Motor neuron (in vitro differentiated cells): ENCODE results near the gene TECPR2. TPM values are rescaled to one million over a fixed set of nuclear protein-coding genes. Genes with fewer than 3 reads are reported as not detected.
A peak's percentile ranks its signal among the peaks of the same experiment; 100 is the strongest.

Experiments
- ATAC-seq, 8 experiments: fragments of 200-7000 bp; cut with Tn5 transposase; replicated peaks in 6 of 8; 2 replicates each; pipeline ENCODE4 v1.8.0; 2021; ENCODE audit warnings: mild to moderate bottlenecking in 8 of 8, moderate library complexity in 8 of 8
- H3K27ac ChIP-seq, 2 donors: fragments of 250-450 bp; sonication (Bioruptor Pico); 2 replicates each; pipeline ENCODE4 v1.9.0; 2021; ENCODE audit warnings: antibody characterized with exemption in 2 of 2, mild to moderate bottlenecking in 2 of 2, moderate library complexity in 1 of 2
- H3K4me1 ChIP-seq, 2 donors: fragments of 250-450 bp; sonication (Bioruptor Pico); replicated peaks in 1 of 2; 2 replicates each; pipeline ENCODE4 v1.6.1; 2021; ENCODE audit warnings: antibody characterized with exemption in 2 of 2, mild to moderate bottlenecking in 2 of 2, moderate library complexity in 1 of 2
- H3K4me3 ChIP-seq, 5 donors: fragments of 250-450 bp; sonication (Bioruptor Pico); 2 replicates each; pipeline ENCODE4 v1.9.0; 2021; ENCODE audit warnings: antibody characterized with exemption in 5 of 5, mild to moderate bottlenecking in 5 of 5, moderate library complexity in 4 of 5
- WGBS, 10 experiments: fragments of 450-650 bp; shearing (Covaris generic); methylation state at CpG; one replicate each; pipeline ENCODE4 v1.0.0; 2022; 5-methylcytosine and 5-hydroxymethylcytosine counted together
- in situ Hi-C, 9 experiments: fragments of 400-800 bp; cut with MboI; loops; one replicate each; pipeline ENCODE4 v1.15.0; 2021; ENCODE audit warnings: low sequenced_read_pairs in 9 of 9, low pct_unique_long_range_greater_than_20kb in 2 of 9; ENCODE audit not compliant: unreplicated experiment in 9 of 9
- total RNA-seq, 8 experiments: library from RNA; unstranded; fragments of 300-600 nt; gene quantifications; 2 replicates each; pipeline versions ENCODE4 v1.2.3 to v1.2.4, GENCODE V29; 2022

TECPR2 gene
- 10 to 100 TPM in 4 of 8 experiments, 1 to 10 TPM in 4; 6.5 to 14.2 (median 9.3) TPM for total RNA-seq

GRCh38 chr14:102362545-102363181 lies at the start of gene TECPR2, which contains the start of gene CINP:
TECPR2 (plus strand) TSS chr14:102362941; CDS start chr14:102376722, 13,781 bp downstream.
CINP (minus strand) TSS chr14:102362890; CDS start chr14:102362851, 39 bp downstream.
- WGBS, 10 experiments = 0 to 5% (median 0%) methylated on average over 3 to 7 of the region's 58 CpGs; no CpG with 5 or more reads in 7 of the 10 experiments
- H3K4me3 ChIP-seq = peak within 1 kb of the TSS; percentile 80 to 98 (median 87)
- peak; percentile 88 to 97 (median 96) for ATAC-seq
- H3K4me1 ChIP-seq = peaks cover 12 to 15% of the 10 kb centered on the region in 2 donors
- peak within 1 kb of the TSS; percentile 83 to 86 for H3K27ac ChIP-seq
- in situ Hi-C loops = no loop called here

GRCh38 chr14:102314242-102315011 lies 48.3 kb upstream of the TECPR2 start:
- H3K4me1 ChIP-seq = peaks cover 12 to 21% of the 10 kb centered on the region in 2 donors
- ATAC-seq = peak; percentile 37 to 65 (median 60)
- H3K27ac ChIP-seq = no peak overlapping the region
- in situ Hi-C loops = loop anchor here (10.0 to 25.0 kb wide), 4 partner anchors 80 to 352 kb away; partner anchors contain the start of gene DYNC1H1 (in 5 of the 9)
- peak overlapping the region; percentile 27 to 38 (median 33) for H3K4me3 ChIP-seq
- 0 to 60% (median 5%) methylated on average over 1 to 12 of the region's 52 CpGs; no CpG with 5 or more reads in 3 of the 10 experiments for WGBS, 10 experiments

- no peak for ATAC-seq
- H3K4me1 ChIP-seq = peaks cover 12 to 21% of the 10 kb centered on the region in 2 donors
- no peak overlapping the region for H3K4me3 ChIP-seq
- WGBS, 10 experiments = 75 to 90% (median 87%) methylated on average over 1 to 6 of the region's 6 CpGs; no CpG with 5 or more reads in 6 of the 10 experiments
- in situ Hi-C loops = loop anchor here (10.0 to 25.0 kb wide), 4 partner anchors 80 to 353 kb away; partner anchors contain the start of gene DYNC1H1 (in 5 of the 9)
- H3K27ac ChIP-seq = no peak overlapping the region
Measured at GRCh38 chr14:102315121-102315520, 47.6 kb upstream of the TECPR2 start.

GRCh38 chr14:102316338-102316742 lies 46.4 kb upstream of the TECPR2 start:
- Histone ChIP-seq H3K4me1 (peaks cover 17 to 25% of the 10 kb centered on the region in 2 donors), H3K27ac (peak overlapping the region; percentile 44 to 73), H3K4me3 (peak overlapping the region; percentile 40 to 53 (median 46))
- peak; percentile 0 to 24 (median 10) for ATAC-seq
- in situ Hi-C loops = loop anchor here (10.0 to 25.0 kb wide), 4 partner anchors 82 to 354 kb away; partner anchors contain the start of gene DYNC1H1 (in 5 of the 9)
- 0 to 22% (median 10%) methylated on average over 1 to 10 of the region's 10 CpGs; no CpG with 5 or more reads in 1 of the 10 experiments for WGBS, 10 experiments

GRCh38 chr14:102316743-102317563 lies 45.8 kb upstream of the TECPR2 start:
- in situ Hi-C loops = loop anchor here (10.0 to 25.0 kb wide), 4 partner anchors 82 to 355 kb away; partner anchors contain the start of gene DYNC1H1 (in 5 of the 9)
- H3K4me1 ChIP-seq = peaks cover 17 to 25% of the 10 kb centered on the region in 2 donors
- H3K27ac ChIP-seq = peak overlapping the region; percentile 44 to 78
- WGBS, 10 experiments = 0 to 25% (median 2%) methylated on average over 3 to 32 of the region's 54 CpGs; no CpG with 5 or more reads in 2 of the 10 experiments
- ATAC-seq = peak; percentile 65 to 81 (median 74)
- H3K4me3 ChIP-seq = peak overlapping the region; percentile 40 to 53 (median 46)

GRCh38 chr14:102317564-102318248 lies 45.0 kb upstream of the TECPR2 start:
- 0 to 89% (median 47%) methylated on average over 2 to 8 of the region's 12 CpGs for WGBS, 10 experiments
- peak overlapping the region; percentile 40 to 53 (median 46) for H3K4me3 ChIP-seq
- peaks cover 17 to 25% of the 10 kb centered on the region in 2 donors for H3K4me1 ChIP-seq
- H3K27ac ChIP-seq = peak overlapping the region; percentile 42 to 78
- ATAC-seq = no peak
- in situ Hi-C loops = loop anchor here (10.0 to 25.0 kb wide), 4 partner anchors 83 to 355 kb away; partner anchors contain the start of gene DYNC1H1 (in 5 of the 9)

- peaks cover 17 to 22% of the 10 kb centered on the region in 2 donors for H3K4me1 ChIP-seq
- 69 to 100% (median 80%) methylated on average over 4 to 14 of the region's 15 CpGs; no CpG with 5 or more reads in 5 of the 10 experiments for WGBS, 10 experiments
- peak overlapping the region; percentile 77 to 96 (median 85) for H3K4me3 ChIP-seq
- in situ Hi-C loops = loop anchor here (10.0 to 25.0 kb wide), 4 partner anchors 84 to 357 kb away; partner anchors contain the start of gene DYNC1H1 (in 5 of the 9)
- peak in 2 of 8 experiments; percentile 0 to 3 for ATAC-seq
- peak overlapping the region; percentile 83 to 93 for H3K27ac ChIP-seq
Measured at GRCh38 chr14:102318781-102319276, 43.9 kb upstream of the TECPR2 start.

- Histone ChIP-seq H3K4me3 (peak within 1 kb of the TSS; percentile 77 to 96 (median 85)), H3K4me1 (peaks cover 17 to 20% of the 10 kb centered on the region in 2 donors), H3K27ac (peak within 1 kb of the TSS; percentile 83 to 93)
- in situ Hi-C loops = loop anchor here (10.0 to 25.0 kb wide), 4 partner anchors 85 to 357 kb away; partner anchors contain the start of gene DYNC1H1 (in 5 of the 9)
- 0% methylated on average over 2 to 4 of the region's 71 CpGs; no CpG with 5 or more reads in 7 of the 10 experiments for WGBS, 10 experiments
- peak; percentile 55 to 74 (median 68) for ATAC-seq
Measured at GRCh38 chr14:102319351-102320032, 43.2 kb upstream of the TECPR2 start, which contains the start of gene ZNF839. ZNF839 (plus strand) TSS chr14:102319746; CDS start chr14:102319766, 20 bp downstream.

- Histone ChIP-seq H3K27ac (peak overlapping the region; percentile 83 to 93), H3K4me3 (peak overlapping the region; percentile 77 to 96 (median 85)), H3K4me1 (peaks cover 17 to 20% of the 10 kb centered on the region in 2 donors)
- in situ Hi-C loops = loop anchor here in 8 of 9 experiments (25.0 kb wide), 3 partner anchors 208 to 358 kb away; partner anchors contain the start of gene DYNC1H1 (in 5 of the 8)
- WGBS, 10 experiments = 0 to 71% (median 8%) methylated on average over 1 to 8 of the region's 30 CpGs; no CpG with 5 or more reads in 4 of the 10 experiments
- peak in 7 of 8 experiments; percentile 0 to 15 (median 3) for ATAC-seq
Measured at GRCh38 chr14:102320033-102320660, 42.6 kb upstream of the TECPR2 start.
